KOPT-K1 (cell line): Measurements from ENCODE around the gene CSKMT.
"Not testable (repeated sequence)": the region's sequence is repeated elsewhere in the genome, so short reads cannot be mapped to it uniquely, and the experiment has no call there.

ENCODE experiments used
- H3K27ac ChIP-seq: fragments of 200-600 bp; sonication (generic); 2 replicates; pipeline ENCODE4 v1.5.1; 2016; ENCODE audit warnings: antibody characterized with exemption, mild to moderate bottlenecking, low read depth, low read length; ENCODE audit not compliant: poor library complexity, severe bottlenecking
- H3K36me3 ChIP-seq: fragments of 200-600 bp; sonication (generic); 2 replicates; pipeline ENCODE4 v1.5.1; 2017; ENCODE audit warnings: antibody characterized with exemption, mild to moderate bottlenecking, low read length, moderate library complexity; ENCODE audit not compliant: insufficient read depth
- H3K9me3 ChIP-seq: fragments of 200-600 bp; sonication (generic); 2 replicates; pipeline ENCODE4 v1.5.1; 2017; ENCODE audit warnings: antibody characterized with exemption, low read length, mild to moderate bottlenecking; ENCODE audit not compliant: insufficient read depth, poor library complexity, severe bottlenecking

CSKMT gene

GRCh38 chr11:62671608-62672389 is 6.7 kb downstream of the CSKMT start, which contains the start of the genes LBHD1 and UQCC3:
Gene LBHD1, minus strand, starts transcription at chr11:62672267. Its CDS starts 2,236 bp downstream, at chr11:62670031.
Gene UQCC3, plus strand, starts transcription at chr11:62671673. Its CDS starts 73 bp downstream, at chr11:62671746.
- H3K27ac ChIP-seq: peak within 1 kb of the TSS; percentile 93
- H3K9me3 ChIP-seq: no peaks in the 10 kb centered on the region
- peaks cover 58% of the 10 kb centered on the region for H3K36me3 ChIP-seq

GRCh38 chr11:62673196-62673525 is 8.0 kb downstream of the CSKMT start:
- Histone ChIP-seq H3K27ac (no peak overlapping the region), H3K36me3 (peaks cover 57% of the 10 kb centered on the region), H3K9me3 (no peaks in the 10 kb centered on the region)

DNA sequence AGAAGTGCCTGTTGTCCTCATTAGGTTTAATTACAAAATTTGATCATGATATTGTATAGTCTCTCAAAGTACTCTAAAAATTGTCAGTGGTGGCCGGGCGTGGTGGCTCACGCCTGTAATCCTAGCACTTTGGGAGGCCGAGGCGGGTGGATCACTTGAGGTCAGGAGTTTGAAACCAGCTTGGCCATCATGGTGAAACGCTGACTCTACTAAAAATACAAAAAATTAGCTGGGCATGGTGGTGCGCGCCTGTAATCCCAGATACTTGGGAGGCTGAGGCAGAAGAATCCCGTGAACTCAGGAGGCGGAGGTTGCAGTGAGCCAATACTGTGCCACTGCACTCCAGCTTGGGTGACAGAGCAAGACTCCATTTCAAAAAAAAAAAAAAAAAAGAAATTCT is 10.3 kb downstream of the CSKMT start:
- H3K27ac ChIP-seq, H3K9me3 ChIP-seq: not testable (repeated sequence)
- peaks cover 50% of the 10 kb centered on the region for H3K36me3 ChIP-seq

DNA sequence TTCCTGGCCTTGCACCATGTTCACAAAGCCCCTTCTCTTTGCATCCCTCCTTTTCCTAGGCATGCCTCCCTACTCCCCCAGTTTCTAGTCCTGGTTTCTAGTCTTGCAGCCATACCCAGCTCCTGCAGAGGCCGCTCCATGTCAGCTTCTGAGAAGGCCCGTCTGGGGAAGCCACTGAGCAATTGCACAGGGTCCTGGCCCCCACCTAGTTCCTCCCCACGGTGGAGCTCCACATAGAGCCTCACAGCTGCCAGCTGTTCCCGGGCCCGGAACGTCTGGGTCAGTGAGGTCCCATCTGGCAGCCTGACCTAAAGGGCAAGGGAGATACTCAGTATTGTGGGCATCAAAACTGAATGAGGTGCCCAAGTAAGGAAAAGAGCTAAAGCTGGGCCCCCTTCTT is 11.6 kb downstream of the CSKMT start:
- Histone ChIP-seq H3K36me3 (peaks cover 50% of the 10 kb centered on the region), H3K27ac (no peak overlapping the region), H3K9me3 (no peaks in the 10 kb centered on the region)

DNA sequence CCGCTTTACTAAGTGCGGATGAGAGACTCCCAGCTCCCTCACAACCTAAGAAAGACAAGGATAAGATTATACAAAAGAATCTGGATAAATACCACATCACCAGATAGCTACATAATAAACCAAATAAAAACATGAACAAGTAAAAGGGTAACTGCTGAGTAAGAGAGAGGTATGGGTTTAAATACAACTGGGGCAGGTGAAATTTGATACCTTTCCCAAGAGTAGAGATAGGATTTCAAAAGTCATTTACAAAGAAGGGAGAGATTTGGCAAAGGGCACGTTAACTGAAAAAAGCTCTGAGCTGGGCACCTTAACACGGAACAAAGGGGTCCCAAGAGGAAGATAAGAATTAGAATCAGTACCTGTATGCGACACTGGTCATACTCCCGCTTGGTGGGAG is 12.0 kb downstream of the CSKMT start:
- no peaks in the 10 kb centered on the region for H3K9me3 ChIP-seq
- peaks cover 50% of the 10 kb centered on the region for H3K36me3 ChIP-seq
- no peak overlapping the region for H3K27ac ChIP-seq

DNA sequence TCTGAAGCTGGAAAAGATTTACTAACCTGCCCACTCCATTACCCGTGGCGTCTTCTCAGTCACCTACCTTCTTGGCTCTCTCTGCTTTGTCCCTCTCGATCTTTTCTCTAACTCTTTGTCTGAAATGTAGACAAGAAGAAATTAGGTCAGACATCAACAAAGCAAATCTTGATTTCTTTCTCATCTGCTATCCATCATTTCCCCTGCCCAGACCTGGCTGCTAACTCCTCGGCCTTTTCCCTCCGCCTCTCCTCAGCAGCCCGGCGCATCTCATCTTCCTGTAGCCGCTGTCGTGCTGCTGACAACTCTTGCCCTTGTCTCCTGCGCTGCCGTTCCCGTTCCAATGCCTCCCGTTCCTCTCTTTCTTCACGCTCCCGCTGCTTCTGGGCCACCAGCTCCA is 12.6 kb downstream of the CSKMT start:
- Histone ChIP-seq H3K9me3 (no peaks in the 10 kb centered on the region), H3K36me3 (peaks cover 50% of the 10 kb centered on the region), H3K27ac (no peak overlapping the region)

- peaks cover 43% of the 10 kb centered on the region for H3K36me3 ChIP-seq
- no peaks in the 10 kb centered on the region for H3K9me3 ChIP-seq
- H3K27ac ChIP-seq: peak overlapping the region; percentile 82
Measured at GRCh38 chr11:62678433-62678769, 13.3 kb downstream of the CSKMT start.

- Histone ChIP-seq H3K27ac (peak within 1 kb of the TSS; percentile 82), H3K36me3 (peaks cover 37% of the 10 kb centered on the region)
Measured at GRCh38 chr11:62678770-62679696, 13.9 kb downstream of the CSKMT start, which contains the start of gene UBXN1. Gene UBXN1, minus strand, starts transcription at chr11:62679073. Its CDS starts 150 bp downstream, at chr11:62678923.

DNA sequence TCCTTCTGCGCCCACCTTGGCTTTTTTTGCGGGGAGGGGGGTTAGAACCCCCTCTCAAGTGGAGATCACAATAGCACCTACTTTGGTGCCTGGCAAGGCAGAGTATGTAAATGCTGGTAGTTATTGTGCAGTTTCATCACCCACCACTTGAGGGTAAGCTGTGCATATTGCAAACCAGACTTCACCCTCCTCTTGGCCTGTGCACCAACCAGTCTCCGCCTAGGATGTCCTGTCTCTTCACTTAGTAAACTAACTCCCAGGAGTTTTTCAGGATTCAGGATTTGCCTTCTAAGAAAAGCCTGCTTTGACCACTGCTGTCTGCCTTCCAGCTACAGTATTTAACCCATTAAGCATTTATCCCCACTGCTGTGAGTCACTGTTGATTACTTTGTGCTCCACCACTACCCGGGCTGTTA is 15.7 kb downstream of the CSKMT start:
- Histone ChIP-seq H3K27ac (no peak overlapping the region), H3K9me3 (no peaks in the 10 kb centered on the region), H3K36me3 (peaks cover 20% of the 10 kb centered on the region)

More at GRCh38 chr11:62678770-62679696, 13.9 kb downstream of the CSKMT start, which contains the start of gene UBXN1:
- no peaks in the 10 kb centered on the region for H3K9me3 ChIP-seq

- H3K27ac ChIP-seq: no peak overlapping the region
- no peaks in the 10 kb centered on the region for H3K9me3 ChIP-seq
Measured at GRCh38 chr11:62682518-62682917, 17.4 kb downstream of the CSKMT start.

DNA sequence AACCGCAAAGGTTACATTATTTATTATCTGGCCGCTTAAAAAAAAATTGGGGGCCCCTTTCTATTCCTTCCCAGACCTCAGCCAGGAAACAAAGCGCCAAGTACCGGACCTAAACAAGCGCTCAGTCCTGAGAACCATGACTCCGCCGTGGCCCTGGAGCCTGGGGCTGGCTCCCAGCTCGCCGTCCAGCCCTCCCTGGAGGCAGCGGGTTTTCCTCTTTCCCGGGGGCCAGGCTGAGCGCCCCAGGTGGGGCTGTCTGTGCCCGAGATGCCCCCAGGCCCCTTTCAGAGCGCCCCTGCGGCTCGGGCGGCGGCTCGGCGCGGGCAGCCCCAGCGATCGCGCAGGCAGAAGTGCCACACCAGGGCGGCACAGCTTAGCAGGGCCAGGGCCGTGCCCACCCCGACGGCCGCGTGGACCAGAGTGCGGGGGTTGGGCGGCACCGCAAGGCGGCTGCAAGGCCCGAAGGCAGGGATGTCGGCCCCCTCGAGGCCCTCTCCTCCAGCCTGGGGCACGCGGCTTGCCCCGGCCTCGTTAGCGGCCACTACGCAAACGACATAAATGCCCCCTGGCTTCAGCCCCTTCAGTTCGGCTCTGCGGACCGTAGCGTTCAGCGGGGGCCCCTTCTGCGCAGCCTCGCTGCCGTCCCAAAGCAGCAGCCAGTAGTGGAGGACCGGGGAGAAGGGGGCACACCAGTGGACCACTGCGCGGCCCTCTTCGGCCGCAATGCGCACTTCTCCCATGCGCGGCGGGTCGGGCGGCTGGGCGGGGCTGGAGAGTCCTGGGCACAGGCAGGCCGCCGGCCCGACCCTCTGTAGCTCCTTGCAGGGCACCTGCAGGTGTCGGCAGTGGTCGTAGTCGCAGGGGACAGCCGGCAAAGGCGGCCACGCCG is 22.6 kb downstream of the CSKMT start:
- H3K36me3 ChIP-seq: peaks cover 27% of the 10 kb centered on the region
- no peaks in the 10 kb centered on the region for H3K9me3 ChIP-seq
- no peak overlapping the region for H3K27ac ChIP-seq

More at GRCh38 chr11:62682518-62682917, 17.4 kb downstream of the CSKMT start:
- H3K36me3 ChIP-seq: peaks cover 5% of the 10 kb centered on the region

- Histone ChIP-seq H3K27ac (no peak overlapping the region), H3K36me3 (peaks cover 34% of the 10 kb centered on the region), H3K9me3 (no peaks in the 10 kb centered on the region)
Measured at GRCh38 chr11:62688491-62688890, 23.4 kb downstream of the CSKMT start.

GRCh38 chr11:62689421-62690183 is 24.5 kb downstream of the CSKMT start, which contains the start of gene LRRN4CL:
Gene LRRN4CL, minus strand, starts transcription at chr11:62689530. Its CDS starts 1,022 bp downstream, at chr11:62688508.
- peaks cover 44% of the 10 kb centered on the region for H3K36me3 ChIP-seq
- H3K27ac ChIP-seq: no peak within 1 kb of the TSS
- H3K9me3 ChIP-seq: no peaks in the 10 kb centered on the region

GRCh38 chr11:62693624-62694023 is 28.5 kb downstream of the CSKMT start:
- H3K27ac ChIP-seq, H3K9me3 ChIP-seq: not testable (repeated sequence)
- peaks cover 44% of the 10 kb centered on the region for H3K36me3 ChIP-seq
